HTERT RPE-1 (cell line): ENCODE measurements around the gene TLR5.

Experiments
- in situ Hi-C: fragments of 300-500 bp; cut with MboI; formaldehyde crosslinking; loops from 4 replicates; pipeline ENCODE4 v1.14.3; 2020; ENCODE audit warnings: low sequenced_read_pairs

TLR5 gene

DNA sequence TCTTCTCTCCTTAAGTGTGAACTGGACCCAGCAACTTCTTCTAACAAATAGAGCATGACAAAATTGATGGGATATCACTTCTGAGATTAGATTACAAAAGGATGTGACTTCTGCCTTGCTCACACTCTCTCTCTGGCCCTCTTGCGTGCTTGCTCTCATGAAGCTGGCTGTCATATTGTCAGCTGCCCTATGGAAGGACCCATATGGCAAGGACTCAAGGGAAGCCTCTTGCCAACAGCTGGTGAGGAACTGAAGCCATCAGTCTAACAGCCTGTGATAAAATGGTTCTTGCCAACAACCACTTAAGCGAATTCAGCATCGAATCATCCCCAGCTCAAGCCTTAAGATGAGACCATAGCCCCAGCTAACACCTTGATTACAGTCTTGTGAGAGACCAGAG, 4.8 kb upstream of the TLR5 start:
- in situ Hi-C loops = no loop called here

DNA sequence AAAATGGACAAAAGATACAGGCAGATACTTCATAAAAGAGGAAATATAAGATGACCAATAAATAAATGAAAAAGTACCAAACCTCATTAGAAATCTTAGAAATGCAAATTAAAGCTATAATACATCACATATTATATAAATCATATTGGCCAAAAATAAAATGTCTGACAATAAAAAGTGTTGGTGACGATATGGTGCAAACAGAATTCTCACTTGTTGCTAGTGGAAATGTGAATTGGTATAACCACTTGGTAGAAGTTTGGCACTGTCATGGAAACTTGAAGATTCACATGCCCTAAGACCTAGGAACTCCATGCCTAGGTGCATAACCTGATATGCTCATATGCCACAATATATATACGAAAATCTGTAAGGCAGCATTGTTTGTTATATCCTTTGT, 4.4 kb upstream of the TLR5 start:
- in situ Hi-C loops = no loop called here

DNA sequence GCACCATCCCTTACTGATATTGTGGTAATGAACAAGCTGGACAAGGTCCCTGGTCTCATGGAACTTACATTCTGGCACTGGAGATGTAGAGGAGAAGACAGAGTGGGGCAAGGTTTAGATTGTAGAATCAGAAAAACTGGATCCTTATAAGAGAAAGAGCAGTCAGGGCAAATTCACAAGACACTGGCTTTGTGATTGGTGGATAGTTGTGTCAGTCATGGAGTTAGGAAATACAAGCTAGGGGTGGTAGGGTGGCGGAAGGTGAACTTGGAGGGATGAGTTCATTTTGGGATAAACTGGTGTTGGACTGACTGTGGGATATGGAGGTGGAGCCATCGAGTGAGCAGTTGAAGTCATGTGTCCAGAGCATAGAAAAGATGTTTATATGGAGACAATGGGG, 3.7 kb upstream of the TLR5 start:
- in situ Hi-C loops = no loop called here

DNA sequence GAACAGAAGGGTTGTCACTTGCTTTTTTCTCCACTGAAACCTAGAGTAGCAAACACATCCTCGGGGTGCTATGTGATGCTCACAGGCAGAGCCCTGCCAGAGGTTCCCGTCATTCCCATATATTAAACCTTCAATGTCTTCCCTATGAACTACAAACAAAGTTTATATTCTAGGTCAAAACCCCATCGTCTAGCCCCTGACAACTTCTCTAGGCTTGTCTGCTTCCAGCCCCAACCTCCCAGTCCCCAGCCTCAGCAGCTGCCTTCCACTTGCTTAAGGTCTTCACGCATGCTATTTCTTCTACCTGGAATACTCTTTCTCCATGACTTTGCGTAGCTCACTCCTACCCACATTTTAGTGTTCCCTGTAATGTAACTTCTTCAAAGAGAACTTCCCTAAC, 1.9 kb upstream of the TLR5 start:
- in situ Hi-C loops = no loop called here

DNA sequence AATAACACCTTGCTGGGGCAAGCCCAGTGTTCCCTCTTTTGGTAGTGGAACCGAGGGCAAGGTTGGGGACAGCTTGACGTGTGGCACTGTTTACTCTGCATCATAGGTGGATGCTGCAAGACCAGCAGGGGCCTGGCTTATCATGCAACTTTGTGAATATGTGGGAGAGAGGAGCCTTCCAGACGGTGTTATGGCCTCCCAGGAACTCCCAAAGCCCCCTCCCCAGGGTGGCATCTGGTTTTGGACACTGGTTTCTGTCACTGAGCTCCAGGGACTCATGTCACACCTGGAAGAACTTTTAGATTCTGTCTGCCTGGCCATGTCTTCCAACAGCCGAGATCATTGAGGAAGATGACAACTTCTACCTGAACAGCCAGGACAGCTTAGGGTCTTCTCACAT, 1.4 kb upstream of the TLR5 start:
- in situ Hi-C loops = no loop called here

DNA sequence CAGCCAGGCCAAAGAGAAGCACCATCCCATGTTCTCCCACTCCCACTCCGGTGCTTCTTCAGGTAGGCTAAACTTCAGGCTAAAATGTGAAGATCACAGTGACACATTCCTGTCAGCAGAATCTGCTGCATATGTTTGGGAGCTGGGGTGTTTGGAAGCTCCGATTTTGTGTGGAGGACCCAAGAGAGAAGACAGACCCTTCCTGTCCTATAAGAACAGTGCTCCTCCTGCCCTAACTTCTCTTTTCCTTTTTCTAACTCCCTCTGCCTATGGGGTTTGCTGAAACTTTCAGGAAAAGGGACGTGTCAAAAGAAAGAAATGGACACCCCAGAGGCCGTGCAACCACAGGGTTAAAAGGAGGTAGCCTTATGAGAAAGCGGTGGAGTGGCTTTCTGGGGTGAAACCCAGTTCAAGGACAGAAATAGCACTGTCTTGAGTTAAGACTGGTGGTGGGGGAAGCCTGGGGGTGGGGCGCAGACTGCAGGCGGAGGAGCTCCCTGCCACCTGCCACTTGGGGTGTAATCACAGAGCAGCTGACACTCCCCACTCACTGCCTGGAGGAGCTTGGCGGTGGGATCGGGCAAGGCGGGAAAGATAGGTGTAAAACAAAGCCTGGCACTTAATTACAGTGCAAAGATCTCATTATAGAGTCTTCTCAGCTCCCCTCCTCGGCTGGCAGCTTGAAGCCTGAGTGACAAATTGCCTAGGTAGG, 645 bp upstream of the TLR5 start:
- in situ Hi-C loops = no loop called here

DNA sequence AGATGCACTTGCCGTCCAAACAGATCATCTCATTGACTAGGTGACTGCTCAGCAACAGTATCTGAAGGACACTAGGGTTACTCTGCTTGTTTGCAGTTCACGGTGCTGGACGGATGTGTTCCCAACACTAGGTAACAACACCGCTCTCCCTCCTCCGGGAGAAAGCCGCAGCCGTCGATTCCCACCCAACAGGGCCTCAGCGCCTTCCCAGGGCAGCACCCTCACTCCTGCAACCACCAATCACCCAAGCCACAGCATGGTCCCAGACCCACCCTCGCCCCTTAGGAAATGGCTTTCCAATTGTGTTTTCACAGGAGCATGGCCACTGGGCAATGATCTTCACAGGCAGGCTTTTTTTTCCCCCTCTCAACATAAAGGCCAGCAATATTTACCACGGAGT, 779 bp downstream of the TLR5 start:
- in situ Hi-C loops = no loop called here

DNA sequence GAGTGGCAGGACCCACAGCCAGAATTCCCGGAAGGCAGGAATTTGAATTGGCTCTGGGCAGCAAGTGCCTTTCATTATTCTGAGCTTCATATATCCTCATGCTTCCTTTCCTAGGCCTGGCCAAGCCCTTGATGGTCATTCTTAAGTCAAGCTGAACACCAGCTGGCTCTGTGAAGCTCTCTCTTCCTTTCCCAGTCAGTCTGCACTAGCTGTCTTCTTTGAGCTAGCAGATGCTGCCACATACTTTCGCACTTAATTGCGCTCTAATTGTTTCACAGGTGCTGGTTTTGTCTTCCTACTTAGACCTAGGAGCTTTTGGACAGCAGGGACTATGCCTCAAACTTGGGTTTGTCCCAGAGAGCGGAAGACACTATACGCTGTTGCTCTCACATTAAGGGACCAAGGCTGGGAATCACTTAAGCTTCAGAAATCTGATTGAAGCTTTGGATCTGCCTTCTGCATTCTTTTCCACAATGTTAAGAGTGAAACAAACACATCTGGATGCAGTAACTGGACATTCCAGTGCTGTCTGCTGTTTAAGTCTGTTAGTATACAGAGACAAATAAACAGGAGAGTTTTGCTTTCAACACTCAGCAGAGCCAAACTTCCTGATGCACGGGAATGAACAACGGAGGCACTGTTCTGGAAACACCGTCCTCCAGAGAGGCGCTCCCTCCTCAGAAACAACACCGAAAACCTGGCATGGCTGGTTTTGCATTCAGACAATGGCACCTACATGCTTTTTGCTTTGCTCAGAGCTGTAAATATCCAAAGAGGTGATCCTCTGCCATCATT, 2.2 kb downstream of the TLR5 start:
- in situ Hi-C loops = no loop called here

DNA sequence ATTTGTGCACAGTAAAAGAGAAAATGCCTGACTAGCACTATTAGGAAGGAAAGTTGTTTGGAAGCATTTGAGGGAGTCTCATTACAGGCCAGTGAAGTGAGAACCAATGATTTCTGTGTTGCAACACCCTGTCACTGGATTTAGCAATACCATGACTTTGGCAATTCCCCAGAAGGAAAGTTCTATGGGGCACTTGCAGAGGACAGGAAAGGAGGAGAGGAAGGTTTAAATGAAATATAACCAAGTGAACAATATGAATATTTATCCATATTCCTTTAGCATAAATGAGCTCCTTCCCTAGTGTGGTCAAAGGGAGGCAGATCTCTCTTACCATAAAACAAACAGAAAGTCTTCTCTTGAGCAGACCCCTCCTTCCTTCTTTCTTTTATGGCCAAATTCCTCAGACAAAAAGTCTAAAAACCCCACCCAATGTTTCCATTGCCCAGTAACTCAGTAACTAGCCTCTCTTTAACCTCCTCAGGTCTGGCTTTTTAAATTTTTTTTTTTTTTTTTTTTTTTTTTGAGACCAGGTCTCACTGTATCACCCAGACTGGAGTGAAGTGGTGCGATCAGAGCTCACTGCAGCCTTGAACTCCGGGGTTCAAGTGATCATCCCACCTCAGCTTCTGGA, 5.5 kb downstream of the TLR5 start:
- in situ Hi-C loops = no loop called here

DNA sequence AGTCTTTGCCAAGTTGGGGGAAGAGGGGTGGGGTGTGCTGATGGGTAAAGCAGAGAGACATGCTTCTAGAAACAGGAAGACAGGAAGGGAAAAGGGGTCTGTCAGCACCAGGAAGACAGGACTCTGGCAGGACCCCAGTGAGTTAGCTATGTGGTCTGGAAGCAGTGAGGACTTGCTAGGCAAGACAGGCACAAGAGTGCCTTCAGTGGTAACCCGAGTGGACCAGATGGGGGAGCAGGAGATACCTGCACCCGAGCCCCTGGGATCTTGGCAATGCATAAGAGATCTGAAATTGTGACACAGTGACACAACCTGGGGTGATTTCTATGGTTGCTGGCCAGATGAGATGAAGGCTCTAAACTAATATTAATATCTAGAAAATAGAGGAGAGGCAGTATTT, 7.0 kb downstream of the TLR5 start:
- in situ Hi-C loops = no loop called here

DNA sequence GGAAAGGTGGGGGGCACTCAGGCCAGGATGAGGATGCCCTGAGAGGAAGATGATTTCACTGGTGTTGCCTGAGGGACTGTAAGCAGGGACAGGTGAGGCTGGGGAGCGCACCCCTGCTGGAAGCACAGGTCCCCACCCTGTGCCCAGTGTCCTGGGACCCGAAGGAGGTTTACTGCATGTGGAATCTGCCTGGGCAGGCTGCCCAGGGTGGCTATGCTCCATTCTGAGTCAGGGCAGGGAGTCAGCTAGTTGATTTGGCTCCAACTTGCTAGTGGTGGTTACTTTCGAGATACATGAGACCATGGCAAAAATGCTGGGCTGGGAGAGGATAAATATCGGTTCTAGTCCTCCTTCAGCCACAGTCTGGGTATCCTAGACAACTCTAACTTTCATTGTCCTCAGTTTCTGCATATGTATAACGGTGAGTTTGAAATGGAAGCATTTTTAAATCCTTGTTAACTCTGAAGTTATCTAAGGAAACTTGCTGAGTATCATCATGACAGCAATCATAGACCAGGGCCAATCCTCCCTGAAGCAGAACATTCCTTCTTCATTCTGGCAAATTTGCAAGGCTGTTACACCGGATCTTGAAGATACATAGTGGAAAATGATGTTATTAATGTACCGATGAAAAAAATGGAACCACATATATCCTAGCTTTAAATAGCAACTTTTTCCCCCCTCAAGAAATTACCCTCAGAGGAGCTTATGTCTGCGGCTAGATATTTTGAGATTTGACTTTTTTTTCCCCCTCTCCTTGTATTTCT, 7.7 kb downstream of the TLR5 start:
- in situ Hi-C loops = no loop called here

DNA sequence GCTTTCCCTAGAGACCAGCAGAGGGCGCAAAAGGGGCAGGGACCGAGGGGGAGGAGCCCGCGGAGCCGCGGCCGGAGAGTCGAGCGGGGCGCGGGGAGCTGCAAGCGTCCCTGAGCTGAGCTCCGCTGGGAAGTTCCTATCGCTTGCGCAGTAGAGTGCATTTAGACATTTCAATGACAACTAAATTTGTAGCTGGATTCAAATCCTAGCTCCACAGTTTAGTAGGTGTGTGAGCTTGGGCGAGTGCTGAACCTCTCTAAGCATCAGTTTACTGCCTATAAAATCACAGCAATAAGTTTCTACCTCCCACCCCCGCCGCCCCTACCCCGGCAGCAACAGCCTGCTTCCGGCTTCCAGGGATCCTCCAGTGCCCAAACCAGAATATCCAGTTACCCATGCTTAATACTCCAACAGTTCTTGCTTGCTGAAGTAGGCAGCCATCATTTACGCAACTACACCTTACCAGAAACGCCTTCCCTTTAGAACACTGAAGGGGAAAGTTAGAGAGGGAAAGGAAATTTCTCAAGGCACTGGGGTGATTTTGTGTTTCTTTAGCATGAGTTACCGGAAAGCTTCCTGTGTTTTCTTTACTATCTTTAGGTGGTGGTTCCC, 9.1 kb downstream of the TLR5 start:
- in situ Hi-C loops = no loop called here

DNA sequence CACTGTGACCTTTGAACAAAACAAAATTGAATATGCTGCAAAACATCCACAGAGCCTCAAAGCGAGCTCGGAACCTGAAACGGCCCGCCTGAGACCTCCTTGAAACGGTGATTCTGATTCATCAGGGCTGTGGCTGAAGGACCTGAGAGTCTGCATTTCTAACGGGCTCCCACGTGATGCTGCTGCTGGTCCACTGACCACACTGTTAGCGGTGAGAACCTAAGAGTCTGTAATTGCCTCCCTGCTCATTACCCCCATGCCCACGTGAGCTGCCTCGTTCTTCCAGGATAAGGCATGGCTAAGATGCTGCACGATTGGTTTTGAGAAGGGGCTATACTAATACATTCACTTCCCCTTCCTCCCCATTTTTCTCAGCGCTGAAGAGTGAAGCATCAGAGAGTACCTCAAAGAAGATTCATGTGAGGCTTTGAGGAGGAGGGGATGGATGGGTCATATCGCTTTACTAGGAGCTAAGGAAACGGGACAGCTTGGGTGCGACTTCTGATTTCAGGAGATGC, 9.7 kb downstream of the TLR5 start:
- in situ Hi-C loops = no loop called here

DNA sequence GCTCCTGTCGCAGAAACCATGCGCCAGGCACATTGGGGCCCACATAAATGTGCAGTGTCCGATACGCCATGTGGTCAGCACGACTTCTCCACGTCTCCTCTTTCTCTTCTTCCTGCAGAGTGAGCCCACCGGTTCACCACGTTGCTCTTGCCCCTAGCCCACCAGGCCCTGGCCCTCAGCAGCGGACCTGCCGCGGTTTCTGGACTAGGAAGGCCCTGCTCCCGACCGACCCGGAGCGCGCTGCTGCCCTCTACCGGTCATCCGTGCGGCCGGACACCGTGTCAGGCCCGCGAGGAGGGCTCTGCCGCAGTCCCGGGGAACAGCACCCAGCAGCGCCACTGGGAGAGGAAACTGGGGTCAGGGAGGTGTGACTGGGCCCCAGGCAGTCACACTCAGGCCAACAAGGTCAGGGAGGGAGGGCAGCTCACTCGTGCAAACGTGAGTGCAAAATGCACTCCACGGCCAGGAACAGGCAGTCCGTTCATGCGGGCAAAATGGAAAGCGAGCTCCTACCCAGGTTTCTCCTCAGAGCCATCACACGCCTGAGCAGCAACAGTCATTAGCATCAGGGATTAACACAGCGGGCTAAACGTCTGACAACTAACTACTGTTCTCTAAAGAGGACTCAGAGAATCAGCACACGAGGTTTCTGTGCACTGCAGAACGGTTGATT, 13.7 kb downstream of the TLR5 start:
- in situ Hi-C loops = no loop called here

DNA sequence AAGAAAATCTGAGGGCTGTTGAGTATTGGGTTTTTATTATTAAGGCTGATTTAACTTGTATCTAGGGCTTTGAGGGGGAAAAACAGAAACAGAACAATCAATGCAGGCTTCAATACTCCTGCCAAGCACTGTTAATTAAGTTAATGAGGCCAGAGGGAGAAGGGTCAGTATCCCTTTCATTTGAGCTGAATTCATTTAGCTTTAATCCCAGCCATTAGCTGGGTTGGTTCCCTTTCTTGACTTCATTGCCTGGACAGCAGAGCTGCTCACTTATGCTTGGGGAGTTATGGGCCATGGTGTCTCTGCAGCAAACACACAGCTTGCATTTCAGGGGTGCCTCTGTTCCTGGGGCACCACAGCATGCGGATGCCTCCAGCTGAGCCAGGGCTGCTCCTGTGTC, 16.3 kb downstream of the TLR5 start:
- in situ Hi-C loops = no loop called here

DNA sequence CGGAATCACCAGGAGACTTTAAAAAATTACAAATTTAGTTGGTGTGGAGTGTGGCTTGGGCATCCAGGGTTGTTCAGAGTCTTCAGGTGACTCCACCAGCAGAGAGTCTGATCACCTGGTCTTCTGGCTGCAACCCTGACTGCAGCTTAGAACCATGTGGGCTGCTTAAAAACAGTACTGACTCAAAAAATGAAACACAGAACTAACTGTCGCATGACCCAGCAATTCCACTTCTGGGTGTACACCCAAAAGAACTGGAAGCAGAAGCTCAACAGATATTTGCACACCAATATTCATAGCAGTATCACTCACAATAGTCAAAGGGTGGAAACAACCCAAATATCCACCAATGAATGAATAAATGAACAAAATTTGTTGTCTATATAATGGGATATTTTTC, 17.3 kb downstream of the TLR5 start:
- in situ Hi-C loops = no loop called here

DNA sequence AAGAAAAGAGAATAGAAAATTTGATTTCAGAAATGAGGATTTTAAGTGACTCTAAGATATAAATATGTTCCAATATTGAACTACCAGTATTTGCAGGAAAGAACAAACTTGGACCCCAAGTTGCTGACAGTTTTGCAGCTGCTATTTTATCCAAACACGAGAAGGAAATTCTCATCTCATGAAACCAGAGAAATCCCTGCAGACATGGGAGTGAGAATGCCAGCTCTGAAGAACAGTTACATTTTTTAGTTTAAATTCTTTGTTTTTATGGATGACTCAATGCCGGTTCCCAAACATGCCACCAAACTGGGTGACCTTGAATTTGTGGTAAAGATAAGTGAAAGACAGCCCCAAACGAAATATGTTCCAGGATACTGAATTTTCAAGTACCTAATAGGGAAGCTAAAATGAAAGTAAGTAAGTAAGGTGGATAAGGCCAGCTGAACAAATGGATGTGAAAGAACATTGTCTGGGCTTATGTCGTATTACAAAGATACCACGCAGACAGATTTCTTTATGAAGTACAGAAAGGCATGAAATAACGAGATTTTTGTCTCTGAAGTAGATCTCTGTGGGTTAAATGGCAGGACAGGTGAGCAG, 19.9 kb downstream of the TLR5 start:
- in situ Hi-C loops = no loop called here

DNA sequence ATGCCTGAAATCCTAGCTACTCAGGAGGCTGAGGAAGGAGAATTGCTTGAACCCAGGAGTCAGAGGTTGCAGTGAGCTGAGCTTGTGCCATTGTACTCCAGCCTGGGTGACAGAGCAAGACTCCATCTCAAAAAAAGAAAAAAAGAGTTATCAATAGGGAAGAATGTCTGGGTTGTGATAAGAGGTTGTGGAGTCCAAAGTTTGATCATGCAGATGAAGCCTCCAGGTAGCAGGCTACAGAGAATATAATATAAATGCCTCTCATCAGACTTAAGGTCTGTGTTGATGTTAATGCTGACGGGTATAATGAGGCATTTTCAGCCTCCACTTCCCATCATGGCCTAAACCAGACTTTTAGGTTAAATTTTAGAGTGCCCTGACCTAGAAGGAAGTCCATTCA, 24.6 kb downstream of the TLR5 start:
- in situ Hi-C loops = no loop called here

DNA sequence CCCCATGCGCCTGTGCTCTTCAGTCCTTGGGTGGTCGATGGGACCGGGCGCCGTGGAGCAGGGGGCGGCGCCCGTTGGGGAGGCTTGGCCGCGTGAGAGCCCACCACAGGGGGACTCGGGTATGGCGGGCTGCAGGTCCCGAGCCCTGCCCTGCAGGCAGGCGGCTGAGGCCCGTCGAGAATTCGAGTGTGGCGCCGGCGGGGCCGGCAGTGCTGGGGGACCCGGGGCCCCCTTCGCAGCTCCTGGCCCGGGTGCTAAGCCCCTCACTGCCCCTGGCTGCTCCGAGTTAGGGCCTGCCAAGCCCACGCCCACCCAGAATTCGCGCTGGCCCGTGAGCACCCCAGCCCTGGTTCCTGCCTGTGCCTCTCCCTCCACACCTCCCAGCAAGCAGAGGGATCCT, 26.1 kb downstream of the TLR5 start:
- in situ Hi-C loops = no loop called here

DNA sequence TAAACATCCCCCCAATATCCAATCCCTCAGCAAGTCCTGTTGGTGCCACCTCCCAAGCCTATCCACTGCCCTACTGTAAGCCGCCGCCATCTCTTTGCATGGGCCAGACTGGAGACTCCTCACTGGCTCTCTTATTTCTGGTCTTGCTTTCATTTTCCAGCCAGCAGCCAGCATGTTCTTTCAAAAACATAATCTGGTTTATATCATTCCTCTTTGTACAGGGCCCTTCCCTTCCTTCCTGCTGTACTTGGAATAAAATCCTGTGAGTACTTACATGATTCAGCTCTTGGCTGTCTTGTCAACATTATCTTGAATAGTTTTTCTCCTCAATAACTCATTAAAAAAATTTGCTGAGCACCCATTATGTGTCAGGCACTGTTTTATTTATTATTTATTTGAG, 28.2 kb downstream of the TLR5 start:
- in situ Hi-C loops = no loop called here
